ENCODE results near the gene ZFP69. TPM values are rescaled to one million over a fixed set of nuclear protein-coding genes. Genes with fewer than 3 reads are reported as not detected.
"Not testable (repeated sequence)": the region's sequence is repeated elsewhere in the genome, so short reads cannot be mapped to it uniquely, and the experiment has no call there.

The ZFP69 gene
- total RNA-seq, 1 experiment from 2014 or later, result not detected

DNA sequence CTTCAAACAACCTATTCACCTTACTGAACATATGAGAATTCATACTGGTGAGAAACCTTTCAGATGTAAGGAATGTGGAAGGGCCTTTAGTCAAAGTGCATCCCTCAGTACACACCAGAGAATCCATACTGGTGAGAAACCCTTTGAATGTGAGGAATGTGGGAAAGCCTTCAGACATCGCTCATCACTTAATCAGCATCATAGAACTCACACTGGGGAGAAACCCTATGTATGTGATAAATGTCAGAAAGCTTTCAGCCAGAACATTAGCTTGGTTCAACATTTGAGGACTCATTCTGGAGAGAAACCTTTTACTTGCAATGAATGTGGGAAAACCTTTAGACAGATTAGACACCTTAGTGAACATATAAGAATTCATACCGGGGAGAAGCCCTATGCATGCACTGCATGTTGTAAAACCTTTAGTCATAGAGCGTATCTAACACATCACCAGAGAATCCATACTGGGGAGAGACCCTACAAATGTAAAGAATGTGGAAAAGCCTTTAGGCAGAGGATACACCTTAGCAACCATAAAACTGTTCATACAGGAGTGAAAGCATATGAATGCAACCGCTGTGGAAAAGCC lies 18.3 kb downstream of the ZFP69 start:
- Histone ChIP-seq H4K20me1 (ENCODE audit: insufficient read depth) (no peaks in the 10 kb centered on the region), H3K27me3 (ENCODE audit: insufficient read depth, low read length) (no peaks in the 10 kb centered on the region), H3K79me2 (ENCODE audit: insufficient read depth, low read length) (no peaks in the 10 kb centered on the region), H3K9me2 (ENCODE audit: insufficient read depth) (no peaks in the 10 kb centered on the region), H3K36me3 (ENCODE audit: control insufficient read depth in 1 of 2, insufficient read depth in 2 of 2, low read length in 2 of 2) (no peaks in the 10 kb centered on the region), H3K9ac (ENCODE audit: low read length) (no peak overlapping the region), H3K4me3 (replicated peaks in 1 of 2; ENCODE audit: low read depth in 1 of 2, low read length in 2 of 2) (no peak overlapping the region), H3K27ac (ENCODE audit: low read depth, low read length) (no peak overlapping the region), H3K9me3 (ENCODE audit: control insufficient read depth in 1 of 2, insufficient read depth in 1 of 2, low read depth in 1 of 2, low read length in 2 of 2) (peaks cover 7 to 21% of the 10 kb centered on the region in 2 experiments; a peak in 3 of 4 replicates), H2AFZ (ENCODE audit: low read depth, low read length, poor library complexity, severe bottlenecking) (no peak overlapping the region), H3K4me1 (ENCODE audit: control insufficient read depth in 1 of 2, insufficient read depth in 2 of 2, low read length in 2 of 2) (no peaks in the 10 kb centered on the region), H3K4me2 (ENCODE audit: low read length) (no peak overlapping the region)
- intact Hi-C loops (cut with micrococcal nuclease), result no loop called here
- CTCF ChIA-PET, result no interaction called here
- RAD21 ChIA-PET (ENCODE audit: low non-redundant PET in 1 of 2, low total read pairs in 2 of 2, uncharacterized antibody in 2 of 2, unreplicated experiment in 2 of 2), result no interaction called here
- ATAC-seq (no peak), DNase-seq (ENCODE audit: low read depth, low spot score) (no peak)
- TF ChIP-seq, protein P1, sequence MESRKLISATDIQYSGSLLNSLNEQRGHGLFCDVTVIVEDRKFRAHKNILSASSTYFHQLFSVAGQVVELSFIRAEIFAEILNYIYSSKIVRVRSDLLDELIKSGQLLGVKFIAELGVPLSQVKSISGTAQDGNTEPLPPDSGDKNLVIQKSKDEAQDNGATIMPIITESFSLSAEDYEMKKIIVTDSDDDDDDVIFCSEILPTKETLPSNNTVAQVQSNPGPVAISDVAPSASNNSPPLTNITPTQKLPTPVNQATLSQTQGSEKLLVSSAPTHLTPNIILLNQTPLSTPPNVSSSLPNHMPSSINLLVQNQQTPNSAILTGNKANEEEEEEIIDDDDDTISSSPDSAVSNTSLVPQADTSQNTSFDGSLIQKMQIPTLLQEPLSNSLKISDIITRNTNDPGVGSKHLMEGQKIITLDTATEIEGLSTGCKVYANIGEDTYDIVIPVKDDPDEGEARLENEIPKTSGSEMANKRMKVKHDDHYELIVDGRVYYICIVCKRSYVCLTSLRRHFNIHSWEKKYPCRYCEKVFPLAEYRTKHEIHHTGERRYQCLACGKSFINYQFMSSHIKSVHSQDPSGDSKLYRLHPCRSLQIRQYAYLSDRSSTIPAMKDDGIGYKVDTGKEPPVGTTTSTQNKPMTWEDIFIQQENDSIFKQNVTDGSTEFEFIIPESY (IDR thresholded peaks at IDR 0.05; ENCODE audit: extremely low read depth, insufficient replicate concordance, low read length), result no peak
- peak; percentile 79 for TF ChIP-seq ZNF274 (IDR thresholded peaks at IDR 0.05; ENCODE audit: low read depth, low read length)
- POLR2A ChIA-PET, result no interaction called here
- no TSS peak for BruUV-seq (replicated peaks)

DNA sequence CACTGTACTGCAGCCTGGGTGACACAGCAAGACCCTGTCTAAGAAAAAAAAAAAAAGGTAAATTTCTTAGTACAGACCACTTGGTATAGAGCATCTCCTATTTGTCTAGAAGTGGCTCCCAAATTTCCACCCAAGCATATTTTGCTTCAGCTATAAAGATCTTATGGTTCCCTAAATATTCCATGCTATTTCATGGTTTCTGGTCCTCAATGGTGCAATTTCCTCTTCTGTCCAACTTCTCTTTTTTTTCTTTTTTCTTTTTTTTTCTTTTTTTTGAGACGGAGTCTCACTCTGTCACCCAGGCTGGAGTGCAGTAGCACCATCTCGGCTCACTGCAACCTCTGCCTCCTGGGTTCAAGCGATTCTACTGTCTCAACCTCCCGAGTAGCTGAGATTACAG lies 25.6 kb downstream of the ZFP69 start:
- H3K9ac ChIP-seq (ENCODE audit: low read length); H3K9me2 ChIP-seq (ENCODE audit: insufficient read depth); H3K27me3 ChIP-seq (ENCODE audit: insufficient read depth, low read length); CTCF ChIA-PET; H3K4me2 ChIP-seq (ENCODE audit: low read length); H3K4me3 ChIP-seq (replicated peaks in 1 of 2; ENCODE audit: low read depth in 1 of 2, low read length in 2 of 2); ATAC-seq; H3K9me3 ChIP-seq (ENCODE audit: control insufficient read depth in 1 of 2, insufficient read depth in 1 of 2, low read depth in 1 of 2, low read length in 2 of 2); H3K36me3 ChIP-seq (ENCODE audit: control insufficient read depth in 1 of 2, insufficient read depth in 2 of 2, low read length in 2 of 2); H3K79me2 ChIP-seq (ENCODE audit: insufficient read depth, low read length); POLR2A ChIA-PET; DNase-seq (ENCODE audit: low read depth, low spot score); BruUV-seq (replicated peaks); RAD21 ChIA-PET (ENCODE audit: low non-redundant PET in 1 of 2, low total read pairs in 2 of 2, uncharacterized antibody in 2 of 2, unreplicated experiment in 2 of 2); H2AFZ ChIP-seq (ENCODE audit: low read depth, low read length, poor library complexity, severe bottlenecking); H3K27ac ChIP-seq (ENCODE audit: low read depth, low read length); H3K4me1 ChIP-seq (ENCODE audit: control insufficient read depth in 1 of 2, insufficient read depth in 2 of 2, low read length in 2 of 2); H4K20me1 ChIP-seq (ENCODE audit: insufficient read depth): not testable (repeated sequence)
- intact Hi-C loops (cut with micrococcal nuclease), result loop anchor here (10.0 kb wide), 1 partner anchor 58 kb away; no protein-coding TSS in a partner anchor
